NCI-H1417 treated with DMSO at 0.1 percent for 48 hours (cell line): ENCODE data around the gene CLCN3.
"Not testable (repeated sequence)": the region's sequence is repeated elsewhere in the genome, so short reads cannot be mapped to it uniquely, and the experiment has no call there.

ENCODE experiments used
- DNase-seq: peaks from one replicate; lab custom pipeline; 2025; lab: John Stamatoyannopoulos, UW

CLCN3 gene

DNA sequence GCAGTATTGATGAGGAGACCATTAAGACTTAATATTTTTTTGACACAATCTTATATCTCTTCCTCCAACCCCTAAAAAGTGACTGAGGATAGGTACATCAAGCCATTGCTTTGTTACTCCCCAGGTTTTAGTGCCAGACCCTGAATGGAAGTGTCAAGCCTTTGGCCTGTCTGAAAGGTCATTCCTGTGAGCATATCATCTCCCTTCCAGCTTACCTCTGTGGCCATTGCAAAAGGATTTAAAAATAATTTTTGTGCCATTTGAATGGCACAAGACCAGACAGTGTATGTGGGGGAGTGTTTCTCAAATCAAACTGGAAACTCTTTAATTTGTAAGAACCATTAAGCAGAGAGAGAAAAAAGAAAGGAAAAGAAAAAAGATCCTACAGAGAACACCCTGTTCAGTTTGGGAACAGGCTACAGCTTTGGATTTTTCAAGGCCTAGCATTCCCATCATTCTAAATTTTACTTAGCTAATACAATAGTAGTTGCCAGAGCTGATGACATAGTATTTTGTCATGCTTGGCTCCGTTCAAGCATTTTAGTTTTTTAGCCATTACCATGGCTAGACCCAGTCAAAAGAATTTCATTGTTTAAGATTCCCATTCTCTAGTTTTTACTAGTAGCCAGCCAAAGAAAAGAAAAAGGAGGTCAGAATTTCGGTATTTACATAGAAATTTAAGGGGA is 87.7 kb downstream of the CLCN3 start:
- no peak for DNase-seq

DNA sequence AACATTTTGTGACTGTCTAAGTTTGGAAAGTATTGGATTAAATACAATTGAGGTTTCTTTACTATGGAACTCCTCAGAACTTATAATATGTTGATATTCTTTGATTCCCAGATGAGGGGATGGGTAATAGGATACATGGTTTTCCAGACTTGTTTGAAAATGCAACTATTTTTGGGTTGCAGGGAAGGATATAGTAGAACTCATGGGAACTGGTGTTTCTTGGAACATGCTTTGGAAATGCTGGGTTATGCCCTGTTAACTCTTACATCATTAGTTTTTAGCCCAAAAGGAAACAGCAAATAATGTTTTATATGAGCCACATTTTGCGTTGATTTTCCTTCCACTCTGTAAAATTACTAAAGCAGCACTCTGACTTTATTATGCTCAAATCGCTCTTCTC is 95.4 kb downstream of the CLCN3 start:
- DNase-seq = no peak

DNA sequence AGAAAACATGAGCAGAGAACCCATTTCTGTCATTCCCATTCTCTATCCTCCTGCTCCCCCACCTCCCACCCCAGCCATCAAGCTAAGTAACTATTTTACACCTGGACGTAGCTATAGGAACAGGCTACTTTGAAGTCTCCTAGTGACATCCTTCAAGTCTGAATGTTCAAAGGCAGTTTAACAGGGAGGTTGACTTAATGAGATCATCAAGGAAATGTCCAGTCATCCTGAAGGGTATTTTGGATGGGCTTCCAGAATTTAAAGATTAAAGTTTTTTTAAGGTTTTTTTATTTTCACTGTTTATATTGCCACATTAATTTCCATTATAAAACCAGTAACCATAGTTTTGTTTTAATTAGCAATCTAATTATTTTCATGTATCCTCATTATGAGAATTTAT is 96.3 kb downstream of the CLCN3 start:
- no peak for DNase-seq

DNA sequence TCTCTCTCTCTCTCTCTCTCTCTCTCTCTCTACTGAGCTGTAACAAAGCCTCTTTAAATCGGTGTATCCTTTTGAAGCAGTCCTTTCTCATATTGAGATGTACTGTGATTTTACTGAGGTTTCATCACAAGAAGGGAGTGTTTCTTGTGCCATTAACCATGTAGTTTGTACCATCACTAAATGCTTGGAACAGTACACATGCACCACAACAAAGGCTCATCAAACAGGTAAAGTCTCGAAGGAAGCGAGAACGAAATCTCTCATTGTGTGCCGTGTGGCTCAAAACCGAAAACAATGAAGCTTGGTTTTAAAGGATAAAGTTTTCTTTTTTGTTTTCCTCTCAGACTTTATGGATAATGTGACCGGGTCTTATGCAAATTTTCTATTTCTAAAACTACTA is 100.2 kb downstream of the CLCN3 start:
- no peak for DNase-seq

DNA sequence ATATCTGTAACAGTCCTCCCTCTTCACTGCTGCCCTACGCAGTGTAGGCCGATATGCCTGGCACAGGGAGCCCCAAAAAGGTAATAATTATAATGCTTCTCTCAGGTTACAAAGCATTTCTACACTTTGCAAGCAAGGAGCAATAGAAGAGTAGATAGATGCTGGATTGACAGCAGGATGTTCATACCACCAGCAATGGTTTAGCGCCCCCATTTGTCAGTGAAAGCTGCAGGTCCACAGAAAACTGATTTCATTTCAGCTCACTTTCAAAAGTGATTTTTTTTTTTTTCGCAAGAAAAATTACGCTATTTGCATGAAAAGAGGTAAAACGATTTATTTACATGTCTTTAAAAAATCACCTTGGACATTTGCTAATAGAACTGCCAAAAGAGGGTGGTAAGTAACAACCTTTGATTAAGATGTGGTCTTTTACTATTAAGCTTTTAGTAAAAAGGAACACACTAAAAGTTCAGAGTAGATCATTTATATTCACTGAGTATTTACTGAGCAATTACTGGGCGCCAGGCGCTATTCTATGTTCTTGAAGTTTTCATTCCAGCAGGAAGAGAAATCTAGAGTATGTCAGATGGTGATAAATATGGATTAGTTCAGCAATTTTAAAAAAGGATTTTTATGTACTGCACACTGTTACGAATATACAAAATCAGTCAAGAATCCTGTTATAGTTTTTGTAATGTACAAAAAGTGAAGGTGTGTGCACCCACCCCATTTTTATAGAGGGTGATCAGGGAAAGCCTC is 103.0 kb downstream of the CLCN3 start:
- DNase-seq = no peak

DNA sequence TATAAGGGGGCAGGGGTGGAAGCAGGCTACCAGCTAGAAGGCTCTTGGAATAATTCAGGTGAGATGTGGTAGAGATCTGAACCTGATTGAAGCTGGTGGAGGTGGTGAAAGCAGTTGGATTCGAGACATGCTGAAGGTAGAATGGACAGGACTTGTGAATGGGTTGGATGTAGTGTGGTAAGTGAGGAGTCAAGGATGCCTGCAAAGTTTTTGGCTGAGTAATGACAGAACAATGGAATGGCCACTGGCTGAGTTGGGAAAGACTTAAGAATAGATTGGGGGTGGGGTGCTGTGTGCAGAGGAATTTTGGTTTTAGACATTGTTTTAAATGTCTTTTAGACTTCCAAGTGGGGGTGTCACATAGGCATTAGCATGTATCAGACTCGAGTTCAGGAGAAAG is 103.9 kb downstream of the CLCN3 start:
- DNase-seq = no peak

DNA sequence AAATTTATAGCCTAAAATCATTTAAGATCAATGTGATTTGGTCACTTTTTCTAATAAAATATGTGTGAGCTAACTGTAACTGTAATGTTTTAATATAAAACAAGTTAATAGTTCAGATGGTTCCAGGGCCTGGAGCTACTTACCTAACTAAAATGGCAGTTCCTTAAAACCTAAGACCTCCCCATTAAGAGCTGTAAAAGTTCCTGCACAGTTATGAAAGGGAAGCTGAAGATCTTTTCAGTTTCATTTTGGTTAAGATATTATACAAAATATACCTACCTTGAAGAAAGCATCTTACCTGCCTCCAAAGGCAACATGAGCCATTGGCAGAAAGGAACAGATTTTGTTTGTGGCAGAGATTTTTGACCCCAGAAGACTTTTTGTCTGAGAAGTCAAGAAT is 107.2 kb downstream of the CLCN3 start:
- DNase-seq = no peak

DNA sequence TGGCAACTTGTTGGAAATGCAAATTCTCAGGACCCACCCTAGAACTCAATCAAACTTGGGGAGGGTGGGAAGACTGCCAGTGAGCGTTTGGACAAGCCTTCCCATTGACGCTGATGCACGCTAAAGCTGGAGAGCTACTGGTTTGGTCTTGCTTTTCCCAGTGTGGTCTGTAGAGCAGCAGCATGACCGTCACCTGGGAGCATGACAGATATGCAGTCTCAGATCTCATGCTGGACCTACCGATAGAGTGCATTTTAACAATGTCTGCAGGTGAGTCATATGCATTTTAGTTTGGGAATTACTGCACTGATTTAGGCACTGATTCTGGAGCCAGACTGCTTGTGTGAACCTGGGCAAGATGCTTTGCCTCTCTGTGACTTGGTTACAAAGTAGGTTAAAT is 110.2 kb downstream of the CLCN3 start:
- DNase-seq = no peak

DNA sequence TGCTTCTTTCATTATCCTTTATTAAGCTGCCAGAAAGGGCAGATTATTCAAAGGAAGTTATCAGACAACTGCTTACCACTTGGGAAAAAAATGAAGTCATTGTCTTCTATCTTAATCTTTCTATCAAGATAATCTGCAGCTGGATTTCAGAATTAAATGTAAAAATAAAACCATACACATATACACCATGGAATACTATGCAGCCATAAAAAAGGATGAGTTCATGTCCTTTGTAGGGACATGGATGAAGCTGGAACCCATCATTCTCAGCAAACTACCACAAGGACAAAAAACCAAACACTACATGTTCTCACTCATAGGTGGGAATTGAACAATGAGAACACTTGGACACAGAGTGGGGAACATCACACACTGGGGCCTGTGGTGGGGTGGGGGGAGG is 118.2 kb downstream of the CLCN3 start:
- not testable (repeated sequence) for DNase-seq

DNA sequence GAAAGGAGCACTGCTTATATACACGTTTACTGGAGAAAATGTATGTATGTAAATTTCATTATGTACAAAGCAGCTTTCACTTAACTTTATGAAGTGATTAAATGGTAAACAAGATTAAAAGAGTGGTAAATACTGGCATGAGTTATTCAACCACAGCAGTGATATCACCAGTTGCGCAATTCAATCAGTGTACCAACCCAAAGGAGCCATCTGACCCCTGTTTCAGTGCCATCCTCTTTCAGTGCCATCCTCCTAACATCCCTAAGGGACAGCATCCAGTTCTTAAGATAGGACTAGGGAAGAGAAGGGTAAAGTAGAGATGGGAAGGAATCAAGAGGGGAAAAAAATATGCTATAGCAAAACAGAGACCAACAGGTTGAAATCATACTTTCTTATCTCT is 121.2 kb downstream of the CLCN3 start:
- no peak for DNase-seq

DNA sequence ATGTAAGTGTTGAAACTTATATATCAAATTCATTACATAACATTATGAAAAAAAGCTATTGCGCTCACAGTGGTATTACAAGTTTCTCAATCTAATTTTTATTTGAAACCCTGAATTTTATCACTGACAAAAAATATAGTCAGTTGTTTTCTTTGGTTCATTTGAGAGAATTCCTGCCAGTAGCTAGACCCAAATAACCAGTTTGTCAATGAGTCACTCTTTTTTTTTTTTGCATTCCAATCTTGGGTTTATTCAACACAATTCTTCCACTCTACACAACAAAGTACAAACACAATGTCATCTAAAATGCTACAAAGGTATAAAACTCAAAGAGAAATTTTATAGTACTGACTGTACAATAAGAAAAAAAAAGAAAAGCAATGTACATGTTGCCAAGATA is 124.2 kb downstream of the CLCN3 start:
- no peak for DNase-seq

DNA sequence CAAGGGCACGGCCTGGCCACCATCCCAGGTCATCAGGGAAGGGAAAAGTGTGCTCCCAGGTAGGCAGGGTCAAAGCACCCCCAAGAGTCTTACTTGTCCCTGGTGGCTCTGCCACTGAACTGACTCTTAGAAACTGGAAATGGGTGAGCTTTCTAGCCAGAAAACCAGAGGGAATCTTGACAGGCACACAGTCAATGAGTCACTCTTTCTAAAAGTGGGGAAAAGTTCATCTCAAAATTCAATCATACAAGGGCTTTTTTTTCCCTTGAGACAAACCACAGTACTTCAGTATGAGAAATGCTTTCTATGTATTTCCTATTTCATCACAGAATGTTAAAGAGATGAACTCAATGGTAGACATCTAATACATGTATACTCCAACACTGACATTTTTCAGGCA is 124.9 kb downstream of the CLCN3 start:
- no peak for DNase-seq

DNA sequence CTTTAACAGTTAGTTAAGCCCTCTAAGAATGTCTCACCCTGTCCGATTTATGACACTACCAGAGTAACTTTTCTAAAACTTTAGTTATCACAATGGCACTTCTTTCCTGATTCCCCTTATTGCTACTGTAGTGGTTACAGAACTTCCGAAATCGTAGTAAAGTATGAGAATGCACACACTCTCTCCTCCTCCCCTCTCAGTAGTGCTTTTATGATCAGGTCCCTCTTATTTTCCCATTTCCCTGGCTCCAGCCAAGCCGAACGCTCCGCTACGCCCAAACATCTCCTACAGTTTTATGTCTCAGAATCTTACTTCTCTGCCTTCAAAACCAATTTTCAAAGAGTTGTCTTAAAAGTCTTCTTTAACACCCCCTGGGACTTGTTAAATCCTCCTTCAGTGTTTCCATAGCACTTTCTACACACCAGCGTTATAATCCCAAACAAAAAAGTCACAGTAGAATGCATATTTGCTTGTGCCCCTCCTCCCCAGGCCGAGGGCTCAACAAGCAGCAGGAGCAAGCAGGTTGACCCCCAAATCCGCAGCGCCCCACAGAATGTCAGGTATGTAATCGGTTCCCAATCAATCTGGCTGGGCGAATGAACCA is 136.7 kb downstream of the CLCN3 start:
- no peak for DNase-seq

DNA sequence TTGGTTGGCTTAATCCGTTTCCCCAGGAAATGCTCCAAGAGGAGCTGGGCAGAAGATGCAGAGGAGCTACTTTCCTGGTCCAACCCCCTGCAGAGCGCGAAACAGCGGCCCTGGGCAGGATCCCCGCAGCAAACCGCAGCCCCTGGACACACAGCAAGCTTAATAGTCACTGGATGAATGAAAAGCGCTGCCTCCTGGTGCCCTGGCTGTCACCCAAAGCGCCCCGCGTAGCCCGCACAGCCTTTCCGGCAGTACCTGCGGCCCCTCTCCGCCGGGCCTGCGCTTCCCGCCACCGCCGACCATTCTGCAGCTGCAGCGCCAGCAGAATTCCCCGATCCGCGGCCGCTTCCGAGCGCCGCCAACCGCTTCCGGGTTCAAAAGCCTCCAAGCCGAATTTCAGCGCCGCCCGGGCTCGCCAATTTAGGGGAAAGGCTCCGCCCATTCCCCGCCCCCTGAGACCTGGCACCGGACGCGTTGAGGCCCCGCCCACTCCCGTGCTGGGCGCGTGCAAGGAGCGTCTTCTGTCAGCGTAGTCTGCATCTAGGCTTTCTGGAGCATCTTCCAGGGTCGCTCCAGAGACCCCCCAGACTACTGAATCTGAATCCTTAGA is 137.3 kb downstream of the CLCN3 start, which contains the start of gene HPF1:
TSS of gene HPF1 (minus strand) at position 370 of the 610 bp plus-strand sequence. CDS start at position 303, 67 bp downstream.
- peak; percentile 79 for DNase-seq

DNA sequence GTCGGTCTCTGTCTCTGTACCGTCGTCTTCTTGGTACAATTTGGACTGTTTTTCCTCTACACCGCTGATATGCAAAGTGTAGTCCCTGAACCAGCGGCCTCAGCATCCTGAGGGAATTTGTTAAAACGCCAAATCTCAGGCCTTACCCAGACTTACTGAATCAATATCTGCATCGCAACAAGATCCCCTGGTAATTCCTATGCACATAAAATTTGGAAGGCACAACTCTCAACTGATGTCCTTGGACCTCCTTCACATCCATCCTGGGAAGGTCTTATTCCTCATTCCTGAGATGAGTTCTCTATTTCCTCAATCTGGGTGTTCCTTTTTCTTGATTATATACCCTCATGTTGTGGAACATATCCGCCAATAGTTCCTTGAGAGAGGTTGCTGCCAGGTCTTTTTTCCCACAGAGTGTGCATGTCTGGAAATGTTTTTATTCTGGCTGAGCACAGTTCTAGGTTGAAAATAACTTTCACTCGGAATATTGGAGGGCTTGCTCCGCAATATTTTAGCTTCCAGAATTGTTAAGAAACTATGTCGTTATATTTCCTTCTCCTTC is 138.1 kb downstream of the CLCN3 start:
- no peak for DNase-seq

DNA sequence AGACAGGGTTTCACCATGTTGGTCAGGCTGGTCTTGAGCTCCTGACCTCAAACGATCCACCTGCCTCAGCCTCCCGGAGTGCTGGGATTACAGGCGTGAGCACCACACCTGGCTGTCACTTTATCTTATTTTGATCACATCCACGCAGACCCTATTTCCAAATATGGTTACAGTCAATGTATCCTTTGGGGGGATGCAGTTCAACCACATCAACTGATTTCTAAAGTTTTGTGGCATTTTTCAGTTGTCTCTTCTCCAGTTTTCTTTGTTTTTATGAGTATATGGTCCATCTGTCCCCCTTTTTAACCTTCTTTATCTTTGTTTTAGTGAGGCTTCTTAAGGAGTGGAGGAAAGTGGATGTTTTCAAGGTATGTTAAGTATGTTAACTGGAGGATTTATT is 141.5 kb downstream of the CLCN3 start:
- DNase-seq = no peak

DNA sequence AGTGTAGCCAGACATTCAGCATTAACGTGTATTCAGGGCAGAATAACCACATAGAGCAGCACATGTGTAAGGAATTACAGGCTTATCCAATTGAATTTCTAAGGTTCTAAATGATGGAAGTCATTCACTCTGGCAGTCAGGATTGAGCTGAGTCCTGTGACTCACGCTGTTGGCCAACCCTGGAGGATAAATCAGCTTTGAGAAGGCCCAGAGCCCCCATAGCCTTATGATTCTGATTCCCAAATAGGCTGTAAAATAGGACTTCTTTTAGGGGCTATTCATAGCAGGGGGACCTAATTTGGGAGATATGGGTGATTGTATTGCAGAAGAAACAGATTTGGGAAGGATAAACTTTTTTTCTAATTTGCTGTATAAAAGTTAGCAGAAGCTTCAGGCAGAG is 145.5 kb downstream of the CLCN3 start:
- no peak for DNase-seq

DNA sequence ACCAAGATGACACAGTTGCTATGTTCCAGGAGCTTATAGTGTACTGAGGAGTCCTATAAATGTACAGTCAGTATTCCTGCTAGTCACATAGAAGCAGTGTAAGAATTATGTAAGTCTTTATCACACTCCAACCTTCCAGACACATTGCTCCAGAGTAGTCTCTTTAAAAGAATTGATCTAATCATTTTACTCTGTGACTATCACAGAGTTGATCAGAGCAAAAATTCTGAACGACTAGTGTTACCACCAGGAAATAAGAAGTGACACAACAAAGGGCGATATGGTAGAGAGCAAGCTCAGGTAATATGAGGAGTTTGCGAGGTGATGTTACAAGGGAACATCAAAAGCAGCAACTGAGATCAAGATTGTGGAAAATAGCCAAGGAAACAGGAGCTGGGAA is 146.4 kb downstream of the CLCN3 start:
- DNase-seq = no peak

DNA sequence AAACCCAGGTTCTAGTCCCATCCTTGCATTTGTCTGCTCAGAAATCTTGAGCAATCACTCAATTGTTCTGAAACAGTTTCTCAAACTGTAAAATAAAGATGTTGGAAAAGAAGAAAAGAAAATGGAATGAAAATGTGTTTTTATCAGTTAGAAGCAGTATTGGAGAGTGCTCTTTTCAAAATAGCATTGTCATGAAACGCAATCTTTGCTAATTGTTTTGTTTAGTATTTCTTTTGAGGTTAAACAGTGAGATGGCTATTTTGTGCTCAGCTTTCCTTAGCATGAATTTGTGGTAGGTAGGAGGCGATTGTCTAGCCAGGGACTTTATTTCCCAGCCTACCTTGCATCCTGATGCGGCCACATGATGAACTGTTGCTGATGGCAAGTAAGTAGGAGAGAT is 148.0 kb downstream of the CLCN3 start:
- DNase-seq = no peak

DNA sequence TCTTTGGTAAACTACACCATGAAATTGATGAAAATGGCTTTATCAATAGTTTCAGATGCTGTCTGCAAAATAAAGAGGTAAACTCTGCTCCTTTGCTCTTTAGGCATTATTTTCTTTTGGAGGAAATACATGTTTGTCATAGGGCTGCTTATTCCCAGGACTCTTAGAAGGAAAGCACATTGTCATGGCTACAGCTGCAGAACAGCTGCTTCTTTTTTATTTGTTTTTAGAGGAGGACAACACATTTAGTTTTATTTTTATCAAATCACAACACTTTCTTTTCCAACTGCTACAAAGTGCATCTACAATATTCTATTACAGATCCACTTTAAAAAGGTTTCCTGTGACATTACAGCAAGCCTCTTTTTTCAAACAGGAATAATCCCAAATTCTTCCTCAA is 150.0 kb downstream of the CLCN3 start:
- no peak for DNase-seq

DNA sequence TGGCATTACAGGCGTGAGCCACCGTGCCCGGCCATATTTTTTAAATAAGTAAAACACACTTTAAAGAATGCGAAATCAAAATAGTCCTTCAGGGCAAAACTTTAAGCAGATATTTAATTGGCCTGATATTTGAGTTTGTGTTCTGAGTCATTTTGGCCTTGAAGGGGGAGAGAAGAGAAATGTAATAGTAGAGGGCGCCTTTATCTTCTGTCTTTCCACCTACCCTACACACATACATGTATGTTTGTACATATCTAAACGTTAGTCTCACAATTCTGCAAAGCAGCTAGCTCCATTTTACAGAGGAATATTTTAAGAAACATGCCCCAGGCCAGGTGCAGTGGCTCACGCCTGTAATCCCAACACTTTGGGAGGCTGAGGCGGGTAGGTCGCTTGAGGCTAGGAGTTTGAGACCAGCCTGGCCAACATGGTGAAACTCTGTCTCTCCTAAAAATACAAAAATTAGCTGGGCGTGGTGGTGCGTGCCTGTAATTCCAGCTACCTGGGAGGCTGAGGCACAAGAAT is 151.2 kb downstream of the CLCN3 start:
- not testable (repeated sequence) for DNase-seq
